Activated naive CD4-positive, alpha-beta T cell treated with anti-CD3 and anti-CD28 coated beads, Interleukin-2, amount 50 U/mL, for 24 hours (primary cell): ENCODE data around the gene CD7.

Source experiments
- H3K27ac Mint-ChIP-seq: one replicate; pipeline ENCODE4 v1.8.0; 2021; ENCODE audit warnings: mild to moderate bottlenecking, mixed read lengths
- H3K27me3 Mint-ChIP-seq: one replicate; pipeline ENCODE4 v1.8.0; 2021; ENCODE audit warnings: mixed read lengths
- H3K36me3 Mint-ChIP-seq: one replicate; pipeline ENCODE4 v1.8.0; 2021; ENCODE audit warnings: mixed read lengths
- H3K4me1 Mint-ChIP-seq: one replicate; pipeline ENCODE4 v1.8.0; 2021; ENCODE audit warnings: mixed read lengths
- H3K4me3 Mint-ChIP-seq: one replicate; pipeline ENCODE4 v1.8.0; 2021; ENCODE audit warnings: mild to moderate bottlenecking, mixed read lengths
- H3K9me3 Mint-ChIP-seq: one replicate; pipeline ENCODE4 v1.8.0; 2021; ENCODE audit warnings: mixed read lengths

CD7 gene

DNA sequence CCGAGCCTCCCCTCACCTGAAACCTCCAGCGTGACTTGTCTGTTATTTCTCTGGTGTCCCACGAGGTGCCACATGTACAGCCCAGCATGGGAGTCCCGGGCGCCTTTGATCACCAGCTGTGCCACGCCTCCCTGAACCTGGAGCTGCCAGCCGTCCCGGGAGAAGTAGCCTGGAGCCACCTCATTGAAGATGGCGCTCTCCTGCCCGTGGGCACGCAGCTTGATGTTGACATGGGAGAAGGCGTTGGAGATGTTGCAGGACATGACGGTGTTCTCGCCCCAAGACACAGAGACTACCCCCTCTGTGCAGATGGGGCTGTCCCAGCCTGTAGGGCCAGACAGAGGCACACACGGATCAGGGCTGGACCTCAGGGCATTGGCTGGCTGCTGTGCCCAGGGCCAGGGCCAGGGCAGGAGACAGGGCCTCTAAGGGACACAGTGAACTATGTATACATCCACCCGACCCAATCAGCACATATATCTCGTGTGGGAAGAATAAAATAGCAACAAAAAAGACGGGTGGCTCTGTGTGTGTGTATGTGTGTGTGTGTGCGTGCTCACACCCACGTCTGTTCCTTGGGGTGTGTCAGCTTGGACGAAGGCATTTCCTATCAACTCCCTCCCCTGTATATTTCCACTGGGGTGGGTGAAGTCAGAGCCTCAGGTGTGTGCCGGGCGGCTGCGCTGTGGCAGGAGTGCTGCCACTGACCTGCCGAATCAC is 7.3 kb upstream of the CD7 start:
- Mint-ChIP-seq H3K4me1 (peaks cover 22% of the 10 kb centered on the region), H3K27ac (peak overlapping the region; percentile 55), H3K9me3 (no peaks in the 10 kb centered on the region), H3K27me3 (no peaks in the 10 kb centered on the region), H3K4me3 (no peak overlapping the region), H3K36me3 (no peaks in the 10 kb centered on the region)

- Mint-ChIP-seq H3K4me3 (peak overlapping the region; percentile 30), H3K27ac (no peak overlapping the region), H3K4me1 (peaks cover 22% of the 10 kb centered on the region), H3K27me3 (no peaks in the 10 kb centered on the region), H3K36me3 (no peaks in the 10 kb centered on the region), H3K9me3 (no peaks in the 10 kb centered on the region)
Measured at GRCh38 chr17:82323514-82324234, 6.3 kb upstream of the CD7 start.

GRCh38 chr17:82322526-82323453 is 5.4 kb upstream of the CD7 start:
- peak overlapping the region; percentile 90 for H3K27ac Mint-ChIP-seq
- no peaks in the 10 kb centered on the region for H3K27me3 Mint-ChIP-seq
- no peaks in the 10 kb centered on the region for H3K9me3 Mint-ChIP-seq
- H3K4me3 Mint-ChIP-seq: peak overlapping the region; percentile 88
- no peaks in the 10 kb centered on the region for H3K36me3 Mint-ChIP-seq
- peaks cover 22% of the 10 kb centered on the region for H3K4me1 Mint-ChIP-seq

GRCh38 chr17:82321947-82322466 is 4.6 kb upstream of the CD7 start:
- Mint-ChIP-seq H3K27ac (peak overlapping the region; percentile 90), H3K9me3 (no peaks in the 10 kb centered on the region), H3K27me3 (no peaks in the 10 kb centered on the region), H3K36me3 (no peaks in the 10 kb centered on the region), H3K4me3 (peak overlapping the region; percentile 88), H3K4me1 (peaks cover 22% of the 10 kb centered on the region)

DNA sequence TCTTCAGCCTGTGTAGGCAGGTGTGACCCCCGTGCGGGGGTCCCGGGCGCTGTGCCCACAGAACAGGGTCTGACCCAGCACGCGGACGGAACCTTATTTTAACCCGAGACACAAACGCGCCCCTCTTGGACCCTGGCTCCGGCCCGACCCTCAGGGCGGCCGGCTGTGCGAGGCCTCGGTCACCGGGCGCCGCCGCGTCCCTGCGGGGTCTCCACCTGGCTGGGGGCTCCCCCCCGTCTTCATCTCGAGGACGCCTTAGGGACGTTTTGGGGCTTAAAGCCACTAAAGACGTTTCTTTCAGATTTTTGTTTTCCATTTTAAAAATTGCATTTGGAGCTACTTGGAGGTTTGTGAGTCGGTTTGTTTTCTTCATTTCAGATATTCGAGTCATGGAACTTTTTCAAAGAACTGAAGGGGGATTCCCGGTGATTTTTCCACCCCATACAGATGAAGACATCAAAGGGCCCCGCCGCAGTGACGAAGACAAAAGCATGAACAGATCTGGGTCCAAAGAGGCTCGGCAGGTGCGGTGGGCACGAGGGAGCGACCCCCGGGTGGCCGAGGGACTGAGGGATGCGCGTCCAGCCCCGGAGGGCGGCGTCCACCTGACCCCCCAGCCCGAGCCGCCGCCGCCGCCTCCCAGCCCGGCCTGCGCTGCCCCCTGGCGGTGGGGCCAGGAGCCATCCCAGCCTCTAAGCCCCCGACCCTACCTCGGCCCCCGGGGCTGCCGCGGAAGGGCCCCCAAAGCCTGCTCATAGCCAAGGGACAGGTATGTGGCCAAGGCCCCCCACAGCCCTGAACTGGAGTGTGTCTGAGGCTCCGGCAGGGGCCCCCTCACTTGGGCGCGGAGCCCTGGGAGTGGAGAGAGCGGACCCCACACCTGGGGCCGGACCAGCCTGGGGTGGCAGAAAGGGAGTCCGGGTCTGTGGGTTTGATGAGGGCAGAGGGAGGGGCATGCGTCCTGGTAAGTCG is 3.8 kb upstream of the CD7 start:
- Mint-ChIP-seq H3K27me3 (no peaks in the 10 kb centered on the region), H3K4me1 (peaks cover 22% of the 10 kb centered on the region), H3K27ac (peak overlapping the region; percentile 99), H3K36me3 (no peaks in the 10 kb centered on the region), H3K9me3 (no peaks in the 10 kb centered on the region), H3K4me3 (peak overlapping the region; percentile 88)

- Mint-ChIP-seq H3K27ac (peak overlapping the region; percentile 99), H3K36me3 (peaks cover 3% of the 10 kb centered on the region), H3K4me3 (peak overlapping the region; percentile 49), H3K4me1 (peaks cover 28% of the 10 kb centered on the region), H3K9me3 (no peaks in the 10 kb centered on the region), H3K27me3 (no peaks in the 10 kb centered on the region)
Measured at GRCh38 chr17:82320140-82320840, 2.9 kb upstream of the CD7 start.

DNA sequence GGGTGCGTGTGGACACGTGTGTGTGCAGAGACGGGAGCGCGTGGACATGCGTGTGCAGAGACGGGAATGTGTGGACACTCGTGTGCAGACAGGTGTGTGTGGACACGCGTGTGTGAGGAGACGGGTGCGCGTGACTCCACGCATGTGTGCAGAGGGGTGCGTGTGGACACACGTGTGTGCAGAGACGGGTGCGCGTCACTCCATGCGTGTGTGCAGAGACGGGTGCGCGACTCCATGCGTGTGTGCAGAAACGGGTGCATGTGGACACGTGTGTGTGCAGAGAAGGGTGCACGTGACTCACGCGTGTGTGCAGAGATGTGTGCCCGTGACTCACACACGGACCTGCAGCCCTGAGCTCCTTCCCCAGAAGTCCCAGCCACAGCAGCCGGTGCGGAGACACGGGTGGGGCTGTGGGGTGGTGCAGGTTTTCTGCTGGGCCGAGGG is 2.2 kb upstream of the CD7 start:
- H3K27ac Mint-ChIP-seq: no peak overlapping the region
- no peak overlapping the region for H3K4me3 Mint-ChIP-seq
- no peaks in the 10 kb centered on the region for H3K9me3 Mint-ChIP-seq
- H3K36me3 Mint-ChIP-seq: peaks cover 3% of the 10 kb centered on the region
- peaks cover 22% of the 10 kb centered on the region for H3K4me1 Mint-ChIP-seq
- no peaks in the 10 kb centered on the region for H3K27me3 Mint-ChIP-seq

DNA sequence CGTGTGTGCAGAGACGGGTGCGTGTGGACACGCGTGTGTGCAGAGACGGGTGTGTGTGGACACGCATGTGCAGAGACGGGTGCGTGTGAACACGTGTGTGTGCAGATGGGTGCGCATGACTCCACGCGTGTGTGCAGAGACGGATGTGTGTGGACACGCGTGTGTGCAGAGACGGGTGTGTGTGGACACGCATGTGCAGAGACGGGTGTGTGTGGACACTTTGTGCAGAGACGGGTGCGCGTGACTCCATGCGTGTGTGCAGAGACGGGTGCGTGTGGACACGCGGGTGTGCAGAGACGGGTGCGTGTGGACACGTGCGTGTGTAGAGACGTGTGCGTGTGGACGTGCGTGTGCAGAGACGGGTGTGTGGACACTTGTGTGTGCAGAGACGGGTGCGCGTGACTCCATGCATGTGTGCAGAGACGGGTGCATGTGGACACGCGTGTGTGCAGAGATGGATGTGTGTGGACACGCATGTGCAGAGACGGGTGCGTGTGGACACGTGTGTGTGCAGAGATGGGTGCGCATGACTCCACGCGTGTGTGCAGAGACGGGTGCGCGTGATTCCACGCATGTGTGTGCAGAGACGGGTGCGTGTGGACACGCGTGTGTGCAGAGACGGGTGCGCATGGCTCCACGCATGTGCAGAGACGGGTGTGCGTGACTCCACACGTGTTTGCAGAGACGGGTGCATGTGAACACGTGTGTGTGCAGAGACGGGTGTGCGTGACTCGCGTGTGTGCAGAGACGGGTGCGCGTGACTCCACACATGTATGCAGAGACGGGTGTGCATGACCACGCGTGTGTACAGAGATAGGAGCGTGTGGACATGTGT is 1.6 kb upstream of the CD7 start:
- H3K9me3 Mint-ChIP-seq: no peaks in the 10 kb centered on the region
- H3K4me3 Mint-ChIP-seq: no peak overlapping the region
- H3K4me1 Mint-ChIP-seq: peaks cover 20% of the 10 kb centered on the region
- H3K27ac Mint-ChIP-seq: no peak overlapping the region
- H3K36me3 Mint-ChIP-seq: peaks cover 3% of the 10 kb centered on the region
- no peaks in the 10 kb centered on the region for H3K27me3 Mint-ChIP-seq

DNA sequence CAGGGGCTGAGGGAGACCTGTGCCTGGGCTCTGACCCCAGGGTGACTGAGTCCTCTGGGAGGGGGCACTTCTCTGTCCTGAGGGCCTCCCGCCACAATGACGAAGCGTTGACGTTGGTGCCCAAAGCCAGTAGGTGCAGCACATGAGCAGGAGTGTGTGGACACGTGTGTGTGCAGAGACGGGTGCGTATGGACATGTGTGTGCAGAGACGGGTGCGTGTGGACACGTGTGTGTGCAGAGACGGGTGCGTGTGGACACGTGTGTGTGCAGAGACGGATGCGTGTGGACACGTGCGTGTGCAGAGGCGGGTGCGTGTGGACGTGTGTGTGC is 726 bp upstream of the CD7 start:
- Mint-ChIP-seq H3K27ac (no peak overlapping the region), H3K36me3 (peaks cover 5% of the 10 kb centered on the region), H3K27me3 (no peaks in the 10 kb centered on the region), H3K4me1 (peaks cover 27% of the 10 kb centered on the region), H3K4me3 (no peak overlapping the region), H3K9me3 (no peaks in the 10 kb centered on the region)

- peaks cover 22% of the 10 kb centered on the region for H3K4me1 Mint-ChIP-seq
- no peaks in the 10 kb centered on the region for H3K9me3 Mint-ChIP-seq
- H3K27me3 Mint-ChIP-seq: no peaks in the 10 kb centered on the region
- H3K36me3 Mint-ChIP-seq: peaks cover 5% of the 10 kb centered on the region
- H3K4me3 Mint-ChIP-seq: no peak overlapping the region
- peak overlapping the region; percentile 90 for H3K27ac Mint-ChIP-seq
Measured at GRCh38 chr17:82316651-82317393, 586 bp downstream of the CD7 start.

GRCh38 chr17:82315703-82316358 is 1.6 kb downstream of the CD7 start:
- Mint-ChIP-seq H3K9me3 (no peaks in the 10 kb centered on the region), H3K36me3 (peaks cover 5% of the 10 kb centered on the region), H3K4me3 (no peak overlapping the region), H3K4me1 (peaks cover 17% of the 10 kb centered on the region), H3K27me3 (no peaks in the 10 kb centered on the region), H3K27ac (peak overlapping the region; percentile 98)

DNA sequence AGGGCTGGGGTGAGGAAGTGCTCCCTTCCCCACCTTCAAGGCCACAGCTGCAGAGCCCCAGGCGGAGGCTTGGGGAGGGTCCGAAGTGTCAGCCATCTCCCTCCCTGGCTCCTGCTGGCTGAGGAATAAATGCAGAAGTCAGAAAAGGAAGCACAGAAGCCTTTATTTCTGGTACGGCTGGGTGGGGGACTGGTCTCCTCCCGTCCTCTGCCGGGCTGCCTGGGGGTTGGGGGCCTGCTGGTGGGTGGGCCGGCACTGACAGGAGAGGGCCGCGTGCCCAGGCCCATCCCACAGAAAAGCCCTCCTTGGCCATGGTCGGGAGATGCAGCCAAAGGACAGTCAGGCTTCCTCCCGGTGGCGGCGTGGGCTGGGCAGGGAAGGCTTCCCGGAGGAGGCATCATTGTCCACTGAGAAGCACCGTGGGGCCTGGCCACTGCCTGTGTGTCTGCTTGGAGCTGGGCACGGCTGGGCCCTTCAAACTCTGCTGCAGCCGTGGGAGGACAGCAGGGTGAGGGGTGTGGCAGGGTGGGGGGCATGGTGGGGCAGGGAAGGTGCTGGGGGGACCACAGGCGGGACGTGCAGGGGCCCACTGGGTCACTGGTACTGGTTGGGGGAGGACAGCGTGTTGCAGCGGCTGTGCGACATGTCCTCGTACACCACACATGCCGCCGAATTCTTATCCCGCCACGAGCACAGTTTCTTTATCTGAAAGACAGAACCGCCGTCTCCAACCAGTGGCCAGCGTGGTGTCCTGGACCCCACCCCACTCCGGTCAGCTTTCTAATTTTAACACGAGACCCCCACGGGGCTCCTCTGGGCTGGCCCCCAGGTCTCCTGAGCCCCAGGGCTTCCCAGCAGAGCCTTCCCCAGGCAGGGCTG is 2.4 kb downstream of the CD7 start:
- peak overlapping the region; percentile 98 for H3K27ac Mint-ChIP-seq
- H3K4me1 Mint-ChIP-seq: peaks cover 17% of the 10 kb centered on the region
- no peak overlapping the region for H3K4me3 Mint-ChIP-seq
- H3K36me3 Mint-ChIP-seq: peaks cover 5% of the 10 kb centered on the region
- no peaks in the 10 kb centered on the region for H3K9me3 Mint-ChIP-seq
- H3K27me3 Mint-ChIP-seq: no peaks in the 10 kb centered on the region
